HG03095 (cell line): ENCODE data around the gene TMEM163.
A peak's percentile ranks its signal among the peaks of the same experiment; 100 is the strongest.
"Not testable (repeated sequence)": the region's sequence is repeated elsewhere in the genome, so short reads cannot be mapped to it uniquely, and the experiment has no call there.

Experiments used
- ATAC-seq: cut with Tn5 transposase; IDR thresholded peaks from one replicate; pipeline ENCODE4 v1.9.1; 2021; ENCODE audit warnings: moderate library complexity; ENCODE audit not compliant: unreplicated experiment

TMEM163 gene

GRCh38 chr2:134723742-134724141 is 4.9 kb upstream of the TMEM163 start:
- not testable (repeated sequence) for ATAC-seq

GRCh38 chr2:134722728-134723127 is 3.9 kb upstream of the TMEM163 start:
- no peak for ATAC-seq

- no peak for ATAC-seq
Observed at GRCh38 chr2:134721596-134721995, 2.8 kb upstream of the TMEM163 start.

GRCh38 chr2:134718023-134718816 is 580 bp downstream of the TMEM163 start:
- ATAC-seq: peak; percentile 37

- ATAC-seq: no peak
Observed at GRCh38 chr2:134717286-134718022, 1.3 kb downstream of the TMEM163 start.

- ATAC-seq: no peak
Observed at GRCh38 chr2:134716721-134717243, 2.0 kb downstream of the TMEM163 start.

GRCh38 chr2:134715932-134716643 is 2.7 kb downstream of the TMEM163 start:
- no peak for ATAC-seq

GRCh38 chr2:134714228-134714627 is 4.6 kb downstream of the TMEM163 start:
- ATAC-seq: no peak

- ATAC-seq: no peak
Observed at GRCh38 chr2:134713606-134714005, 5.2 kb downstream of the TMEM163 start.

GRCh38 chr2:134713176-134713575 is 5.6 kb downstream of the TMEM163 start:
- ATAC-seq: no peak

- ATAC-seq: no peak
Observed at GRCh38 chr2:134712736-134713135, 6.1 kb downstream of the TMEM163 start.

GRCh38 chr2:134712299-134712698 is 6.5 kb downstream of the TMEM163 start:
- ATAC-seq: no peak

GRCh38 chr2:134711692-134712091 is 7.1 kb downstream of the TMEM163 start:
- ATAC-seq: no peak

GRCh38 chr2:134707330-134707676 is 11.5 kb downstream of the TMEM163 start:
- no peak for ATAC-seq

- no peak for ATAC-seq
Observed at GRCh38 chr2:134706587-134707329, 12.0 kb downstream of the TMEM163 start.

- no peak for ATAC-seq
Observed at GRCh38 chr2:134705861-134706586, 12.8 kb downstream of the TMEM163 start.

- no peak for ATAC-seq
Observed at GRCh38 chr2:134704173-134704572, 14.6 kb downstream of the TMEM163 start.

- ATAC-seq: no peak
Observed at GRCh38 chr2:134703426-134703825, 15.4 kb downstream of the TMEM163 start.

- ATAC-seq: no peak
Observed at GRCh38 chr2:134700730-134701129, 18.1 kb downstream of the TMEM163 start.

GRCh38 chr2:134694411-134694810 is 24.4 kb downstream of the TMEM163 start:
- ATAC-seq: no peak
